ENCODE results near the gene EVI5L. TPM values are rescaled to one million over a fixed set of nuclear protein-coding genes. Genes with fewer than 3 reads are reported as not detected.
"Not testable (repeated sequence)": the region's sequence is repeated elsewhere in the genome, so short reads cannot be mapped to it uniquely, and the experiment has no call there.

EVI5L gene
- total and polyA plus RNA-seq, 3 donors from 2014 or later, result 45.8 to 69.3 (median 68.9) TPM

GRCh38 chr19:7811989-7812388, 18.0 kb upstream of the EVI5L start:
- 60 to 64% methylated on average over 2 of the region's 2 CpGs for WGBS, 2 donors
- no peak for DNase-seq
- intact Hi-C loops (cut with DNase I; ENCODE audit: low total_unique reads), result no loop called here
- no peaks in the 10 kb centered on the region for H3K4me1 ChIP-seq
- no peaks in the 10 kb centered on the region for H3K36me3 ChIP-seq (ENCODE audit: low read depth, missing control alignments)
- no peak overlapping the region for H3K27ac ChIP-seq
- H3K4me3 ChIP-seq, result no peak overlapping the region
- TF ChIP-seq POLR2A (IDR thresholded peaks at IDR 0.05) (no peak), CTCF (IDR thresholded peaks at IDR 0.05) (no peak)
- H3K27me3 ChIP-seq, result no peaks in the 10 kb centered on the region
- H3K9me3 ChIP-seq, result no peaks in the 10 kb centered on the region

GRCh38 chr19:7815325-7815724, 14.7 kb upstream of the EVI5L start:
- intact Hi-C loops (cut with DNase I; ENCODE audit: low total_unique reads), result no loop called here
- 52 to 79% methylated on average over 10 of the region's 10 CpGs for WGBS, 2 donors

GRCh38 chr19:7816040-7816439, 14.0 kb upstream of the EVI5L start:
- H3K4me1 ChIP-seq; H3K36me3 ChIP-seq (ENCODE audit: low read depth, missing control alignments); H3K27ac ChIP-seq; H3K27me3 ChIP-seq; H3K9me3 ChIP-seq; intact Hi-C loops (cut with DNase I; ENCODE audit: low total_unique reads); H3K4me3 ChIP-seq; DNase-seq: not testable (repeated sequence)
- 92% methylated on average over 3 of the region's 3 CpGs for WGBS, 2 donors

More at GRCh38 chr19:7815325-7815724, 14.7 kb upstream of the EVI5L start:
- no peak for DNase-seq
- H3K27me3 ChIP-seq, result no peaks in the 10 kb centered on the region
- no peak overlapping the region for H3K4me3 ChIP-seq
- no peaks in the 10 kb centered on the region for H3K9me3 ChIP-seq
- H3K4me1 ChIP-seq, result no peaks in the 10 kb centered on the region
- TF ChIP-seq POLR2A (IDR thresholded peaks at IDR 0.05) (no peak), CTCF (IDR thresholded peaks at IDR 0.05) (no peak)
- no peaks in the 10 kb centered on the region for H3K36me3 ChIP-seq (ENCODE audit: low read depth, missing control alignments)
- H3K27ac ChIP-seq, result no peak overlapping the region

- intact Hi-C loops (cut with DNase I; ENCODE audit: low total_unique reads), result no loop called here
- H3K9me3 ChIP-seq, result no peaks in the 10 kb centered on the region
- no peak overlapping the region for H3K4me3 ChIP-seq
- no peak for TF ChIP-seq CTCF (IDR thresholded peaks at IDR 0.05)
- no peak for TF ChIP-seq POLR2A (IDR thresholded peaks at IDR 0.05)
- H3K36me3 ChIP-seq (ENCODE audit: low read depth, missing control alignments), result no peaks in the 10 kb centered on the region
- no peaks in the 10 kb centered on the region for H3K4me1 ChIP-seq
- H3K27ac ChIP-seq, result no peak overlapping the region
- H3K27me3 ChIP-seq, result no peaks in the 10 kb centered on the region
- no peak for DNase-seq
- 81 to 86% methylated on average over 1 of the region's 1 CpG for WGBS, 2 donors
These were observed 12.2 kb upstream of the EVI5L start for GRCh38 chr19:7817801-7818200.

- no peaks in the 10 kb centered on the region for H3K4me1 ChIP-seq
- intact Hi-C loops (cut with DNase I; ENCODE audit: low total_unique reads), result no loop called here
- H3K27me3 ChIP-seq, result no peaks in the 10 kb centered on the region
- DNase-seq, result no peak
- 39 to 100% methylated on average over 1 to 2 of the region's 2 CpGs for WGBS, 2 donors
- H3K9me3 ChIP-seq, result no peaks in the 10 kb centered on the region
- H3K4me3 ChIP-seq, result no peak overlapping the region
- TF ChIP-seq CTCF (IDR thresholded peaks at IDR 0.05) (no peak), POLR2A (IDR thresholded peaks at IDR 0.05) (no peak)
- no peak overlapping the region for H3K27ac ChIP-seq
- no peaks in the 10 kb centered on the region for H3K36me3 ChIP-seq (ENCODE audit: low read depth, missing control alignments)
These were observed 11.2 kb upstream of the EVI5L start for GRCh38 chr19:7818806-7819205.
